ENCODE results near the gene CD58. TPM values are rescaled to one million over a fixed set of nuclear protein-coding genes. Genes with fewer than 3 reads are reported as not detected.
A peak's percentile ranks its signal among the peaks of the same experiment; 100 is the strongest.
"Not testable (repeated sequence)": the region's sequence is repeated elsewhere in the genome, so short reads cannot be mapped to it uniquely, and the experiment has no call there.

The CD58 gene
- total RNA-seq, 1 experiment from 2014 or later, result 5.3 TPM

DNA sequence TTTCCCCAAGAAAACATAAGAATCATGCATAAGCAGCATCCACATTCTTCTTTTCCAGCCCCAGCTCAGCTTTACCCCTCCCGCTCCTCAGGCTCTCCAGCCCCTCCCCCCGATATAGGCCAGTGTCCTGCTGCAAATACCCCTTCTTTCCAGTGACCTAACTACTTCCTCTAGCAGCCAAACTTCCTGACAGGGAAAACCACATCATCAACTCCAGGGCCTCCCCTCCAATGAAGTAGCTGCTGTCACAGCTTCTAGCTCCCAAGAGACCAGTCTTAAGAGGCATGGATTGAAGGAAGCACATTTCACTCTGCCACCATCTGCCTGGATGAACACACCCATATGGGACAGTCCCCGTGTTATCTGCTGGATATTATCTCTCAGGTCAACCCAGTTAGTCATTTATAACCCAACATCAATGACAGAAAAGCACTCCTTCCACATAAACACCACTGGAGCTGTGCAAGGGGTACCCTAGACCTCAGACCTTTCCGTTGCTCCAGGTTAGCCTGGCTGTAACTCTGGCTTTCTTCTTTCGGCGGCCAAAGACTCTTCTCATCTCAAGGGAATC, 39.1 kb upstream of the CD58 start:
- H3K27me3 Mint-ChIP-seq (ENCODE audit: low read depth); H3K4me3 Mint-ChIP-seq; DNase-seq (ENCODE audit: low spot score); H3K36me3 Mint-ChIP-seq; H3K9me3 Mint-ChIP-seq; POLR2A ChIA-PET; H3K27ac Mint-ChIP-seq: not testable (repeated sequence)
- peak; percentile 25; the same call in 1 of the 2 replicates for ATAC-seq
- CTCF ChIA-PET, result interaction anchor here (1.1 kb wide), 1 partner anchor 35 kb away, joined by 3 read pairs; no protein-coding TSS in a partner anchor
- peaks cover 43% of the 10 kb centered on the region for H3K4me1 Mint-ChIP-seq

DNA sequence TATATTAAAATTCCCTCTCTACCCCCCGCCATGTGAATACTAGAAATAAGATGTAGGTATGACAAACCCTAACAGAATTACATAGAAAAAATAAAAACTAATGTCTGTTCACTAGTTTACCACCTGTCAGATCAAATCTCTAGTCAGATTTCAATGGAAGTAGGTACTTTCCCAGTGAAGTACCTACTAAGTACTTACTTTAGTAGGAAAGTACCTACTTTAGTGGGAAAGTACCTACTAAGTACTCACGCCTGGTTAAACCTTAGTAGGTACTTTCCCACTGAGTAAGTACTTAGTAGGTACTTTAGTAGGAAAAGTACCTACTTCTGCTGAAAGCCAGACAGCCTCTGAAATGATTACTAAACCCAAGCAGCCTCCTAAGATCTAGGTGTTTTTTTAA, 38.0 kb upstream of the CD58 start:
- POLR2A ChIA-PET; DNase-seq (ENCODE audit: low spot score); ATAC-seq; H3K36me3 Mint-ChIP-seq; H3K27ac Mint-ChIP-seq; H3K9me3 Mint-ChIP-seq; H3K27me3 Mint-ChIP-seq (ENCODE audit: low read depth); H3K4me3 Mint-ChIP-seq: not testable (repeated sequence)
- peaks cover 41% of the 10 kb centered on the region for H3K4me1 Mint-ChIP-seq
- CTCF ChIA-PET, result interaction anchor here (1.1 kb wide), 1 partner anchor 34 kb away, joined by 3 read pairs; no protein-coding TSS in a partner anchor

GRCh38 chr1:116608151-116608550, 37.3 kb upstream of the CD58 start:
- DNase-seq (ENCODE audit: low spot score); H3K36me3 Mint-ChIP-seq; H3K27me3 Mint-ChIP-seq (ENCODE audit: low read depth); ATAC-seq; POLR2A ChIA-PET; H3K9me3 Mint-ChIP-seq; H3K4me3 Mint-ChIP-seq: not testable (repeated sequence)
- 0 out of 2 replicates have a peak overlapping the region, but pooled peaks have one; percentile 50 for H3K27ac Mint-ChIP-seq
- peaks cover 41% of the 10 kb centered on the region for H3K4me1 Mint-ChIP-seq
- CTCF ChIA-PET, result interaction anchor here (1.0 kb wide), 1 partner anchor 12 kb away, joined by 4 read pairs; no protein-coding TSS in a partner anchor

DNA sequence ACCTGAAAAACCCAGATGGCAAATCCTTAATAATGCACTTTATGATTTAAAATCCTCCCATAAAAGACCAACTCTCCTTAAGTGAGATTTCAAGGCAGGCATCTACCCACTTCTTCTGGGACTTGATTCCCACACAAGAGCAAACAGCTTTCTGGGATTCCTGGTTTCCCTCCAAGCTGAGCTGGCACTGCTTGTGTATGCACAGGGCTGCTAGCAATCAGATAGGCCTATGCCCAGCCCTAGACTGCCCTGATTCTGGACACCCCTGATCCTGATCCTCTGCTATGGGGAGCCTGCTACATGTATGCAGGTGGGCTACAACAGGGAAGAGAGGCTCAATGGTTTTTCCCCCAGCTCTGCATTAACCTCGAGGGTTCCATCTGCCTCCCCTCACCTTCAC, 36.6 kb upstream of the CD58 start:
- POLR2A ChIA-PET; H3K9me3 Mint-ChIP-seq; H3K4me3 Mint-ChIP-seq; H3K27me3 Mint-ChIP-seq (ENCODE audit: low read depth); ATAC-seq; DNase-seq (ENCODE audit: low spot score); H3K36me3 Mint-ChIP-seq; H3K27ac Mint-ChIP-seq: not testable (repeated sequence)
- peaks cover 41% of the 10 kb centered on the region for H3K4me1 Mint-ChIP-seq
- CTCF ChIA-PET, result interaction anchor here (0.6 to 1.0 kb wide), 2 partner anchors 11 to 89 kb away, joined by 3 to 4 read pairs; no protein-coding TSS in a partner anchor

DNA sequence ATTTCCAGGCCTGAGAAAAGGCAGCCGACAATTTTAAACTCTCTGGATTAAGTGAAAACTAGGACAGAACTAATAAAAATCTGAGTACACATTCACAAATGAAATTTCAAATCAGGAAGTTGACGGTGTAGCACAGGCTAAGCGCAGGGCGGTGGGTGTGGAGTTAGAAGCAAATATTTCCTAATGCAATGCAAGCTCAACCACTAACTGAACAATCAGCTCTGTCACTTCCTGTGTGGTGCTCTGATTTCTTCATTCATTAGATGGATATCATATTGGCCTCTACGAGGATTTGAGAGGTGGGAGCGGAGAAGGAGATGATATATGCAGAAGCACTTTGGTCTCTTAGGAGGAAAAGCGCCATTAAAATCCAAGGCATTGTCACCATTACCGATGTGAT, 35.2 kb upstream of the CD58 start:
- ATAC-seq; POLR2A ChIA-PET; H3K4me3 Mint-ChIP-seq; H3K9me3 Mint-ChIP-seq; H3K36me3 Mint-ChIP-seq; H3K27me3 Mint-ChIP-seq (ENCODE audit: low read depth); DNase-seq (ENCODE audit: low spot score); H3K27ac Mint-ChIP-seq: not testable (repeated sequence)
- H3K4me1 Mint-ChIP-seq, result peaks cover 41% of the 10 kb centered on the region
- CTCF ChIA-PET, result interaction anchor here (1.0 to 1.7 kb wide), 2 partner anchors 10 to 18 kb away, joined by 3 read pairs; no protein-coding TSS in a partner anchor

- ATAC-seq, result no peak
- POLR2A ChIA-PET, result no interaction called here
Observed at GRCh38 chr1:116605315-116605714, 34.5 kb upstream of the CD58 start.

More at GRCh38 chr1:116605315-116605714, 34.5 kb upstream of the CD58 start:
- peaks cover 4% of the 10 kb centered on the region; the same call in 1 of the 2 replicates for H3K36me3 Mint-ChIP-seq
- peaks cover 33% of the 10 kb centered on the region for H3K4me1 Mint-ChIP-seq
- DNase-seq (ENCODE audit: low spot score), result no peak
- TF ChIP-seq ZNF425 (CRISPR knock-in tag; conservative IDR thresholded peaks at IDR 0.05), result no peak
- TF ChIP-seq CBFB (CRISPR knock-in tag; IDR thresholded peaks at IDR 0.05; ENCODE audit: low read depth), result no peak
- TF ChIP-seq, protein P1, sequence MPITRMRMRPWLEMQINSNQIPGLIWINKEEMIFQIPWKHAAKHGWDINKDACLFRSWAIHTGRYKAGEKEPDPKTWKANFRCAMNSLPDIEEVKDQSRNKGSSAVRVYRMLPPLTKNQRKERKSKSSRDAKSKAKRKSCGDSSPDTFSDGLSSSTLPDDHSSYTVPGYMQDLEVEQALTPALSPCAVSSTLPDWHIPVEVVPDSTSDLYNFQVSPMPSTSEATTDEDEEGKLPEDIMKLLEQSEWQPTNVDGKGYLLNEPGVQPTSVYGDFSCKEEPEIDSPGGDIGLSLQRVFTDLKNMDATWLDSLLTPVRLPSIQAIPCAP (CRISPR knock-in tag; IDR thresholded peaks at IDR 0.05), result no peak
- no peak for TF ChIP-seq ARID4B (CRISPR knock-in tag; IDR thresholded peaks at IDR 0.05; ENCODE audit: borderline replicate concordance)
- TF ChIP-seq KAT7 (CRISPR knock-in tag; IDR thresholded peaks at IDR 0.05; ENCODE audit: borderline replicate concordance), result no peak
- TF ChIP-seq ZNF138 (CRISPR knock-in tag; conservative IDR thresholded peaks at IDR 0.05), result no peak
- CTCF ChIA-PET, result interaction anchor here (1.0 to 1.7 kb wide), 2 partner anchors 9 to 19 kb away, joined by 3 read pairs; no protein-coding TSS in a partner anchor
- no peaks in the 10 kb centered on the region for H3K27me3 Mint-ChIP-seq (ENCODE audit: low read depth)
- H3K27ac Mint-ChIP-seq, result no peak overlapping the region
- no peaks in the 10 kb centered on the region for H3K9me3 Mint-ChIP-seq
- H3K4me3 Mint-ChIP-seq, result no peak overlapping the region
